ENCODE data around the gene TMED10. TPM values are rescaled to one million over a fixed set of nuclear protein-coding genes. Genes with fewer than 3 reads are reported as not detected.
A peak's percentile ranks its signal among the peaks of the same experiment; 100 is the strongest.
"Not testable (repeated sequence)": the region's sequence is repeated elsewhere in the genome, so short reads cannot be mapped to it uniquely, and the experiment has no call there.

TMED10 gene
- total and polyA plus RNA-seq, 2 of the 13 experiments (the other 11 are each of a cell fraction or from before 2014, with no cell fraction given) = 311 to 377 TPM

- intact Hi-C loops (cut with micrococcal nuclease; ENCODE audit: unreplicated experiment); CTCF ChIA-PET (ENCODE audit: low intra/inter-chr PET ratio, low total read pairs); H3K27ac ChIP-seq (ENCODE audit: extremely low read length, insufficient read depth, low read length); POLR2A ChIA-PET; H3K36me3 ChIP-seq (replicated peaks in 1 of 2; ENCODE audit: control insufficient read depth in 1 of 2, insufficient read depth in 2 of 2, low read length in 2 of 2); H3K4me3 ChIP-seq (replicated peaks in 1 of 3; ENCODE audit: insufficient read depth in 1 of 3, low read depth in 2 of 3, low read length in 3 of 3); H3K27me3 ChIP-seq (ENCODE audit: control insufficient read depth in 1 of 2, insufficient read depth in 2 of 2, low read length in 2 of 2); DNase-seq (ENCODE audit: low spot score); BruUV-seq (replicated peaks); FAIRE-seq; H2AFZ ChIP-seq (ENCODE audit: low read length); H4K20me1 ChIP-seq (ENCODE audit: insufficient read depth, low read length); H3K79me2 ChIP-seq (ENCODE audit: insufficient read depth, low read length); H3K9ac ChIP-seq (ENCODE audit: insufficient read depth, low read depth, low read length); in situ Hi-C loops (cut with HindIII; ENCODE audit: extremely low pct_ligation_motif_present, low pct_unique_long_range_greater_than_20kb); ATAC-seq; H3K9me3 ChIP-seq (ENCODE audit: low read length): not testable (repeated sequence)
- Histone ChIP-seq H3K4me2 (ENCODE audit: low read depth, low read length) (peak overlapping the region; percentile 18), H3K4me1 (ENCODE audit: insufficient read depth, low read length) (peaks cover 48% of the 10 kb centered on the region)
- 14% methylated on average over 9 of the region's 11 CpGs for WGBS (ENCODE audit: low lambda C conversion rate)
- TF ChIP-seq ZNF460 (CRISPR knock-in tag; IDR thresholded peaks at IDR 0.05; ENCODE audit: borderline replicate concordance) = peak; percentile 56; the same call in 1 of the 2 replicates
- TF ChIP-seq CEBPG (CRISPR knock-in tag; IDR thresholded peaks at IDR 0.05) = 0 out of 2 replicates have a peak, but pooled peaks have one; percentile 26
- 0 out of 2 replicates have a peak, but pooled peaks have one; percentile 35 for TF ChIP-seq CEBPB (IDR thresholded peaks at IDR 0.05; ENCODE audit: borderline replicate concordance, low read depth, low read length)
- TF ChIP-seq DMAP1 (CRISPR knock-in tag; IDR thresholded peaks at IDR 0.05) = 0 out of 2 replicates have a peak, but pooled peaks have one; percentile 24
Measured at GRCh38 chr14:75182163-75182562, 5.8 kb upstream of the TMED10 start.

- ChIA-PET POLR2A (no interaction called here), CTCF (ENCODE audit: low intra/inter-chr PET ratio, low total read pairs) (no interaction called here)
- no peak for FAIRE-seq
- Histone ChIP-seq H3K4me3 (replicated peaks in 1 of 3; ENCODE audit: insufficient read depth in 1 of 3, low read depth in 2 of 3, low read length in 3 of 3) (no peak overlapping the region), H3K27me3 (ENCODE audit: control insufficient read depth in 1 of 2, insufficient read depth in 2 of 2, low read length in 2 of 2) (no peaks in the 10 kb centered on the region; a peak in 1 of 5 replicates), H2AFZ (ENCODE audit: low read length) (no peak overlapping the region), H3K9ac (ENCODE audit: insufficient read depth, low read depth, low read length) (no peak overlapping the region), H3K4me1 (ENCODE audit: insufficient read depth, low read length) (peaks cover 48% of the 10 kb centered on the region), H3K36me3 (replicated peaks in 1 of 2; ENCODE audit: control insufficient read depth in 1 of 2, insufficient read depth in 2 of 2, low read length in 2 of 2) (no peaks in the 10 kb centered on the region), H3K79me2 (ENCODE audit: insufficient read depth, low read length) (no peaks in the 10 kb centered on the region), H3K4me2 (ENCODE audit: low read depth, low read length) (peak overlapping the region; percentile 39), H3K9me3 (ENCODE audit: low read length) (no peaks in the 10 kb centered on the region), H4K20me1 (ENCODE audit: insufficient read depth, low read length) (no peaks in the 10 kb centered on the region), H3K27ac (ENCODE audit: extremely low read length, insufficient read depth, low read length) (no peak overlapping the region)
- ATAC-seq = no peak
- BruUV-seq (replicated peaks) = no TSS peak
- in situ Hi-C loops (cut with HindIII; ENCODE audit: extremely low pct_ligation_motif_present, low pct_unique_long_range_greater_than_20kb) = no loop called here
- intact Hi-C loops (cut with micrococcal nuclease; ENCODE audit: unreplicated experiment) = no loop called here
- peak; percentile 33 for DNase-seq (ENCODE audit: low spot score)
- WGBS (ENCODE audit: low lambda C conversion rate) = 0% methylated on average over 1 of the region's 1 CpG
- TF ChIP-seq NR2F2 (IDR thresholded peaks at IDR 0.05; ENCODE audit: borderline replicate concordance, low read depth) = no peak
- no peak for TF ChIP-seq PHF8 (CRISPR knock-in tag; IDR thresholded peaks at IDR 0.05)
- TF ChIP-seq DRAP1 (CRISPR knock-in tag; IDR thresholded peaks at IDR 0.05) = no peak
- TF ChIP-seq HOXD1 (CRISPR knock-in tag; IDR thresholded peaks at IDR 0.05) = no peak
- TF ChIP-seq TCF12 (IDR thresholded peaks at IDR 0.05) = no peak
- no peak for TF ChIP-seq TCF12 (CRISPR knock-in tag; IDR thresholded peaks at IDR 0.05)
- no peak for TF ChIP-seq ZNF530 (CRISPR knock-in tag; IDR thresholded peaks at IDR 0.05; ENCODE audit: low read depth)
- TF ChIP-seq KAT2B (IDR thresholded peaks at IDR 0.05; ENCODE audit: borderline replicate concordance, low read depth, low read length) = no peak
- no peak for TF ChIP-seq ELK4 (CRISPR knock-in tag; IDR thresholded peaks at IDR 0.05; ENCODE audit: borderline replicate concordance)
- TF ChIP-seq CENPBD1 (CRISPR knock-in tag; IDR thresholded peaks at IDR 0.05; ENCODE audit: borderline replicate concordance, low read depth) = no peak
- TF ChIP-seq RELA (CRISPR knock-in tag; IDR thresholded peaks at IDR 0.05) = no peak
- no peak for TF ChIP-seq HBP1 (CRISPR knock-in tag; IDR thresholded peaks at IDR 0.05; ENCODE audit: low read depth)
Measured at GRCh38 chr14:75181293-75182062, 5.1 kb upstream of the TMED10 start.
